GM21360 (cell line): ENCODE results near the gene IL26.
"Not testable (repeated sequence)": the region's sequence is repeated elsewhere in the genome, so short reads cannot be mapped to it uniquely, and the experiment has no call there.

Experiments
- ATAC-seq: cut with Tn5 transposase; IDR thresholded peaks from one replicate; pipeline ENCODE4 v1.9.1; 2021; ENCODE audit warnings: mild to moderate bottlenecking, moderate library complexity; ENCODE audit not compliant: unreplicated experiment

IL26 gene

DNA sequence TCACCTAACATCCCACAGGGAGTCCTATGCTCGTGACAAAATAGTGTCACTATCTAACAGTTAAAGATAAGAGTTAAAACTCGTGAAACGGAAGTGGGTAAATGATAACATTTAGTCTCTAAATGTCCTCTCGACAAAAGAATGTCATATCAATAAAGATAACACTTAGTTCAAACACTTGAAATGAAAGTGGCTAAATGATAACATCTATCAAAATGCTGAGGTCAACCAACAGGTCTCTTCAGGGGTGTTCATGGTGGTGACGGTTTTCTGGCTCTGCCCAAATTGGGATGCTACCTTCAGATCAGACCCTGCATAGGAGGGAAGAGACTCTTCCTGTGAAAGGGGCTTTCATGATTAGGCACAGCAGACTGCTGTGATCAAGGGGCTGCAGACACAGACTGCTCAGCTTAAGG, 22.1 kb downstream of the IL26 start:
- ATAC-seq, result no peak

DNA sequence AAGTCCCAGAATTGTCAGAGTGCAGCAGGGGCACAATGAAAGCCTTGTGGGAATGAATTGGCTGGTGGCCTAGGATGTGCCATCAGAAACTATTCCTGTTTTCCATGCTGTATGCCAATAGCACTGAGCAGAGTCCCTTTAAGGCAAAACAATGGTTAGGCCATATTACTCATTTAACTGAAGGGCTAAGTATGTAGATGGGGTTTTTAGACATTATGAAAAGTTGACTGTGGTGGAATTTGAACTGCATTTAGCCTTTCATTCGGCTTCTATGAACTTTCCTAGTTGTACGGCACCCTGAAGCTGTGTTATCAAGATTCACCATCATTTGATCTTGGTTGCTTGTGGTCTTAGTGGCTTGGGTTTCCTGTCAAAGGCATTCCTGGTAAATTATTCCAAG, 24.8 kb downstream of the IL26 start:
- ATAC-seq, result no peak

DNA sequence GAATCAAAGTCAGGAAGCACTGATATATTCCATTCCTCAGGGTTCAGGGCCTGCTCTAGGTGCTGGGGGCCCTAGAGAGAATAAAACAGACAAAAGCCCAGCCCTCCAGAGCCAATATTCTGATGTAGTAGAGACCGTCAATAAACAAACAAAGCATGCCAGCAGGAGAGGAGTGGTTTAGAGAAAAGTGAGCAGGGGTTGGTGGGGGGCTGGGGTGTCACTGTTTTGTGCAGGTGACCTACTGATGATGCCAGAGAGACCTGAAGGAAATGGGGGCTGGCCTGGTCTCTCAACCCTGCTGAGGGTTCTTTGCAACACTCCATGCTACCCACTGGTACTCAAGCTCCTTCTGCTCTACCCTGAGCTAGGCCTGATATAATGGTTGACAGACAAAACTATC, 26.5 kb downstream of the IL26 start:
- no peak for ATAC-seq

DNA sequence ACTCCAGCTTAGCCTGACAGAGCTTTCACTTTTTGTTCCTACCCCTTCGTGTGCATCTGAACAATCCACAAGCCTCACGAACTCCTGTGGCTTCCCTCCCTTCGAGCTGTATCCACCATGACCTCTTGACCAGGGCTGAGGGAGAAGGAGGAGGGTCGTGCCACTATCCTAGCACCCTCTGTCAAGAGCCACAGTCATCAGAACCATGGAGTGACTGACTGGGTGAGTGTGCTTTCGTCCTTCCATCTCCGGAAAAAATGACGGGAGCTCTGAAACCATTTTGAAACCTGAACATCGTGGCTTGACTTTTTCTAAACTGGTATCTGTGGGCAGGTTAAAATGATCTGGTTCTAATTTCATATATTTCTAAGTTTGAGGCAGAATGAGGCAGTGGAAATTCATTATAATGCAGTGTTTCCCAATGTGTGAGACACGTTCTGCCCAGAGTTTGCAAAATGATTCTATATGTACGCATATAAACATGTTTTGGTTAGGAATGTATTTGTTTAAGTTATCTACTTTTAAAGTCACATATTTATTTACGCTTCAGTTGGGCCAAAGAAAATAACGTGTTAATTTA, 27.0 kb downstream of the IL26 start:
- ATAC-seq, result no peak

DNA sequence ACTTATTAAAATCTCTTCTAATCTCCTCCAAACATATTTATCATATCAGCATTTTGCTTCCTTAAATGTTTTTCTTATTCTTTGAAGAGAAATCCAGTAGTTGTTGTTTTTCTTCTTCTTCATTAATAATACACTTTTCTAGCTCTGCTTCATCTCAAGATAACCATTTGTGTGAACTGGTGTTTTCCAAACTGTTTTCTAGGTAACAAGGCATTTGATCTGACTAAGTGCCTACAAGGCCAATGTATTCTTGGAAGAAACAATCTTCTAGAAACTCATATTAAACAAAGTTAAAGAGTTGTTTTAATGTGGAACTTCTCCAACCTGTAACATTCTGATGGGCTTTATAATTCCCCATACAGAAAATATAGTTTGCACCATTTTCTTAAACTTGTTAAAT, 35.3 kb downstream of the IL26 start:
- no peak for ATAC-seq

DNA sequence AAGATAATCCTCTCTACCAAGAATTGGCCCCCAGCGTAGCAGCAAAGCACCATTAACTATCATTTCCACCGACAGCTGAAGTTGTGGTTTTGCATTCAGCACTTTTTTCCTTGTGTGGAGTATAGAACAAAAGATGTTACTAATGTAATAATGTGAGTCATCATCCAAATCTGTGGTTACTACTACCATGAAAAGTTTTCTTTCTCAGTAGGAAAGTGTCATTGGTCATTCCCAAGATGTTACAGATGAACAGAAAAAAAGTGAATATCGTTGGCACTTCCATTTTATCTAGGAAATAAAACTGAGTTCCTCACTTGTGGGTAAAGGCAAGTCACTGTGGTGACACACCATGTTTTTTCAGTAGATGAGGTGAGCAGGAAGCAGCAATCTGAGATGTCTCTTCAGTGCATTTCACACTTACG, 35.8 kb downstream of the IL26 start:
- ATAC-seq, result no peak

DNA sequence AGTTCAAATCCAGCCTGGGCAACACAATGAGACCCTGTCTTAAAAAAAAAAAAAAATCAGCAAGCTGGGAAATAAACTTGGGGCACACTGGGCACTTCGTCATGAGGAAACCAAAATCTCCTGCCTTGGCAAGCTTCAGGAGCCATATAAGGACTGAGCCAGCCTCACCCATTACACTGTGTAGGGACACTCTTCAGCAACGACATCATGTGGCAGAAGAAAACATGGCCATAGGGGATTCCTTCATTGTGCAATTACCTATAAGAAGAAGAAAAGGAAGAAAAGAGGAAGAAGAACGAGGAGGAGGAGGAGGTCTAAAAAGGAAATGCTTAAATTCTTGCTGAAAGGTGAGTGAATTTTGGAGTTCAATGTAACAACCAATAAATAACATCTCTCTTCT, 40.0 kb downstream of the IL26 start:
- no peak for ATAC-seq

DNA sequence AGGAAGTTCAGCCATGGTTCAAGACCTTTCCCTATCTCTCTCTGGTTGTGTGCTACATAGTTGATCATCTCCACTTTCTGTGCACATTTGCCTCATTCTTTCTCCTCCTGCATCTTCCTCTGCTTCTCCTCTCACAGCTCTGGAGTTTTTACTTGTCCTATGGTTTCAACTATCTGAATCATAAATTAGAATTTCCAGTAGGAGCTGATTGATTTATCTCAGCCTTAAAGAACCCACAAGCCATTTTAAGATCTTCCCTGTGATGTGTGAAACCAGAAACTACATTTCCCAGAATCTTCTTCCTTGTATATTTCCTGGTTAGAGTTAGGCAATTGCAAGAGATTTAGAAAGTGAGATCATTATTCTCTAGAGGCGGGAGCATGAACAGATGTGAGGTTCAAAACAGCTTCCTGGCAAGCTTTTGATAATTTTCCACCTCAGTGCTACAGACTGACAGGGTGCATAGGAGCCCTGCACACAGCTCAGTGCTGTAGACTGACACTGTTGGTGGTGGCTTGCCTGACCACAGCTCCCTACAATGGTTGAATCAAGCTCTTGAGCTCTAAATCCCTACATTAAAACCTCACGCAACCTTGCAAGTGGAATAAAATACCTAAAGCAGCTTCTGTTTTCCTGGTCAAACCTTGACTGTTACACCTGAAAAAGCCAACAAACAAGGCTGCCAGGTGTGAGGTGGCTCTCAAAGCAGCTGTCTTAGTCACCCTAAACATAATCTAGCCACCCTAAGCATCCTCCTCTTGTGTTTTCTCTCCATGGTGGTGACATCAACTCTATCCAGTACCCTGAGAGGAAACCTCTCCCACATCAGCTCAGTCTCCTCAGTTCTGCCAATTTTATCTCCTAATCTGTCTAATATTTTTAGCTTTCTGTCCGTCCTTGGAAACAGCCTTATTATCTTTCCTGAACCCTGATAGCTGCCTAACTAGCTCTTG, 44.5 kb downstream of the IL26 start:
- ATAC-seq, result no peak

DNA sequence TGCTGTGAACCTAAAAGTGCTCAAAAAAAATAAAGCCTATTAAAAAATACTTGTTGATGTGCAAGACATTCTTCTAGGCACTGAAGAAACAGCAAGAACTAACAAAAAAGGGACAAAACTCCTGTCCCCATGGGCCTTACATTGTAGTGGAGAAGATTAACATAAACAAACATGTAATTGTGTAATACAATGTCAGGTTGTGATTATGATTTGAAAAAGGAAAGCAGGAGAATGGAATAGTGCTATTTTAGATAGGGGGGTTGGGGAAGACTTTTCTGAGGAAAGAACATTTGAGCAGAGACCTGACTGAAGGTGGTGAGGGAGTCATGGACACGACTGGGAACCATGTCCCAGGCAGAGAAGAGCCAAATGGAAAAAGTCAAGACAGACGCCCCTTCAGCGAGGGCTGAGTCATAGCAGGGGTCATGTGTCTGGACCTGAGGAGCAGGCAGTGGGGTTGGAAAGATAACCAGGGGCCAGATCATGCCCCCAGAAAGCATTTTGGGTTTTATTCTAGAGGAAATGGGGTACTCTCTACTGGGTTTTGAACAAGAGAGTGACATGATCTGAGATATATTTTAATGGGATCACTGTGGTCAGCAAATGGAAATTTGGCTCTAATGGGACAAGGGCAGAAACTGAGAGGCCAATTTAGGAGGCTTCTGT, 46.7 kb downstream of the IL26 start:
- ATAC-seq, result no peak

DNA sequence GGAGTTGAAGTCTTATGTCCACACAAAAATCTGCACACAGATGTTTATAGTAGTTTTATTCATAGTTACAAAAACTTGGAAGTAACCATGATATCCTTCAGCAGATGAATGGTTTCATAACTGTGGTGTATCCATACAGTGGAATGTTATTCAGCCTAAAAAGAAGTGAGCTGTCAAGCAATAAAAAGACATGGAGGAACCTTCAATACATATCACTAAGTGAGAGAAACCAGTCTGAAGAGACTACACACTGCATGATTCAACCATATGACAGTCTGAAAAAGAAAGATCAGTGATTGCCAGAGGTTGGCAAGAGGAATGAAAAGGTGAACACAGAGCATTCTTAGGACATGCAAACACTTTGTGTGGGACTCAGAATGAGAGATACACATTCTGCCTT, 47.4 kb downstream of the IL26 start:
- no peak for ATAC-seq

DNA sequence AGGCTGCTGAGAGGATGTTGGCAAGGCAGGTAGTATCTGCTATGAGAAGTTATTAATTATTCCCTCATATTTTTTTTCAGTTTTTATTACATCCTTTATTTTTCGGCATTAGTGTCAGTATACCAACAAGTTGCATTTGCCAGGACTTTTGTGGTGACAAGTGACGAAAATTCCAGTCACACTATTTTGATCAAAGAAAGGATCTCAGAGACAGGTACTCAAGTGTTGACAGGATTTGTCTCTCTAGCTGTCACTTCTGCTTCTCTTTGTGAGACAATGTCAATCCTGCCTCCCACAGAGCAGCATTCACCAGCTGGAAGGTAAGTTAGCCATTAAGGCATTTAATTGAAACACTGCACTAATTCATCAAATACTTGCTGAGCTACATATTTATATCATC, 48.0 kb downstream of the IL26 start:
- ATAC-seq, result no peak

DNA sequence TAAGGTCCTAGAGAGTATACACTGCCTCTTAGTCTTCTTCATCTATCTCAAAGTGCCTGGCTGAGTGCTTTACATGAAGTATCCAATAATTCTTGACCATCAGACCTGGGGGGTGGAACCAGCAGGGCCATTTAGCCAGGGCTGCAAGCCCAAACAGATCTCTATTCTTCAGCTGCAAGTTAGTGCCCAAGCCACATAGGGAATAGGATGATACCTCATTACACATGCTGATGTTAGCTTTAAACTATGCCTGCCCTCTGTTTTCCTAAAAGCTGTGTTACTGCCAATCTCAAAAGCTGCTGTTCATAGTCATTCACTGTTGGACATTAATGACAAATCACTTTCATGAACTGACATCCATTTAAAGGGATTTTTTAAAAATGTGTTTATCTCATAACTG, 49.4 kb downstream of the IL26 start:
- no peak for ATAC-seq

DNA sequence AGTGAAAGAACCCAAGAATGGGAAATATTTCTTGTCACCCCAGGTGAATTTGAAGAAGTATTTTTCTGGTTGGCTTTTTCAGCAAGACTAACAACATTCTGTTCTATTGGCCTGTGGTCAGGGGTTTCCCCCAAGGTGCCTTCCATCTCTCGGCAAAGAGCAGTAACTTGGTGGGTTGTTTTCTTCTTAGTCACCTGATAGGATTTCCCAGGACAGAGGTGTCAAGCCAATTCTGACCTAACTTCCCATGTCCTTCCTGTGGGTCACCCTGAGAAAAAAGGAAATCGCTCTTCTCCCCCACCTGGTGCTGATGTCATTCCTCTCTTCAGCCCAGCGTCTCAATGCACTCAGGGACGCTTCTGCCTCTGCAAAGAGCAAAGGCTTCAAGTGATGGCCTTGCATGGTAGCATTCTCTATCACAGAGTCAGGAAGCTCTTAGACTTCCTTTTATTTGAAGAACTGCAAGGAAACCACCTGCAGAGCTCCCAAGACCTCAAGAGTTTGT, 50.0 kb downstream of the IL26 start:
- peak; percentile 89 for ATAC-seq

DNA sequence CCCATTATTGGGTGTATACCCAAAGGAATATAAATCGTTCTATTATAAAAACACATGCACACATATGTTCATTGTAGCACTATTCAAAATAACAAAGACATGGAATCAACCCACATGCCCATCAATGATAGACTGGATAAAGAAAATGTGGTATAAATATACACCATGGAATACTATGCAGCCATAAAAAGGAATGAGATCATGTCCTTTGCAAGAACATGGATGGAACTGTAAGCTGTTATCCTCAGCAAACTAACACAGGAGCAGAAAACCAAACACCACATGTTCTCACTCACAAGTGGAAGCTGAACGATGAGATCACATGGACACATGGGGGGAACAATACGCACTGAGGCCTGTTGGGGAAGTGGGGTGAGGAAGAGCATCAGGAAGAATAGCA, 50.8 kb downstream of the IL26 start:
- ATAC-seq, result not testable (repeated sequence)

DNA sequence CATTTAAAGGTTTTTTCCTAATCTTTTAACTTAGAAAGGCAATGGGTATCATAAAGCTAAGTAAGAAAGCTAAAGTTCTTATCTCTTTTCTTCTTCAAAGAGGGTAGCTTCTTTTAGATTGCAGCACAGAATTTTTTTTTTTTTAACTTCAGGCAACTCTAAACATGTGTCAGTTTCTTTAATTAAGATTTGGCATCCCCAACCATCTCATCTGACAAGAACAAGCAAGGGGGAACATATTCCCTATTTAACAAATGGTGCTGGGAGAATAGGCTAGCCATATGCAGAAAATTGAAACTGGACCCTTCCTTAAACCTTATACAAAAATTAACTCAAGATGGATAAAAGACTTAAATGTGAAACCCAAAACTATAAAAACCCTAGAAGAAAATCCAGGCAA, 51.8 kb downstream of the IL26 start:
- no peak for ATAC-seq

DNA sequence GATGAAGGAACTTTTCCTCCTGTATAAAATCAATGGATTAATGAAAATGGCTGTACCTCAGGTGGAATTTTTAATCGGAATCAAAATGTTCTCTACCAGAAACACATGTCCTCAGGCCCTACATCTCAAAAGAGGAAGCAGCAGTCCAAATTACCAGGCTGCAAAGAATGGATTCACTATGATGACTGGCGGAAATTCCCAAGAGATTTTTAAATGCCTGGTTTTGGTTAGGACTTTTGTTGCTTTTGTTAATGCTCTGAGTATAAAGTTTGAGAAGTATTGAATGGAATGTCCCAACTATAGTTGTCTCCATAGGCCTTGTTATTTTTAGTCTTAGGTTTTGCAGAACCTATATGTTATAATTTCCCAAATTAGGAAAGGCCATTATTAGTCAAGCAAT, 54.9 kb downstream of the IL26 start:
- ATAC-seq, result no peak

DNA sequence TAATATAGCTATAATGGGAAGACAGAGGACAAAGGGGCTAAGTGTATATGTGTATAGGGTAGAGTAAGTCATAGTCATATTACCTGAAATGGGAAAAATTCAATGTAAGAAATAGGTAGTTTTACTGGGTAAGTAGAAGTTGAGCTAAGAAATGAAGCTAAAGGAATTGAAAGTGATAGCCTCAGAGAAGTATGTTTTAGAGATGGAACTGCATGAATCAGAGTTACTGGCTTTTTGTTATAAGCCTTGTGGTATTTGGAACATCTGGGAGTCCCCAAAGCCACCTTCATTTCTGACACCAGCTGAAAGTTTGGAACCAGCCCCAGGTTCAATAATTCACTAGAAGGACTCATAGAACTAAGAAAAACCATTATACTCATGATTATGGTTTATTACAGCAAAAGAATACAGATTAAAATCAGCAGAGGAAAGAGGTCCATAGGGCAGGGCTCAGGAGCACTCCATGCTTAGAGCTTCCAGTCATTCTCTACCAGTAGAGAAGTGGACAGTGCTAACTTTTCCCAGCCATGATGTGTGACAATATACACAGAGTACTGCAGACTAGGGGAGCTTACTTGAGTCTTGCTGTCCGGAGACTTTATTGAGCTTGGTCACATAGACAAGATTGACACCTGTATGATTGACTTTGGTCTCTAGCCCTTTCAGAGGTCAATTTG, 56.3 kb downstream of the IL26 start:
- ATAC-seq, result no peak

DNA sequence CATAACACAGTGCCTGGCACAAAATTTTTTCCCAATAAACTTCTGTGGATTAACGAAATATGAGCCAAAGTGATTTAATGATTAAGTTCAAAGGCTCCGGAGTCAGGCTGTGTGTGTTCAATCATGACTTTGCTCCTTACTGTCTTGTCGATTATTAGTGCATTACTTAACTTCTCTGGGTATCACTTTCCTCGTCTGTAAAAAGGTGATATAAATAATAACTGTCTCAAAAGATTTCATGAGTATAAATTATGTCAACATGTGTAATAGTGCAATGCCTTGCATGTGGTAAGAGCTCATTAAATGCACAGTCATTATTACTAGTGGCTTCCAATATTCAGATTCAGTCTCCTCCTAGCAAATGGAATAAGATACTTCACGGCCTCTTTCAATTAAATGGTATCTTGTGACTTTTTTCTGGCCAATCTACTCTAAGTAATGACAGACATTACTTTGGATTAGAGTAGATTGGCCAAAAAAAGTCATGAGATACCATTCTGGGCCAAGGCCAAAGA, 59.2 kb downstream of the IL26 start:
- ATAC-seq, result no peak

DNA sequence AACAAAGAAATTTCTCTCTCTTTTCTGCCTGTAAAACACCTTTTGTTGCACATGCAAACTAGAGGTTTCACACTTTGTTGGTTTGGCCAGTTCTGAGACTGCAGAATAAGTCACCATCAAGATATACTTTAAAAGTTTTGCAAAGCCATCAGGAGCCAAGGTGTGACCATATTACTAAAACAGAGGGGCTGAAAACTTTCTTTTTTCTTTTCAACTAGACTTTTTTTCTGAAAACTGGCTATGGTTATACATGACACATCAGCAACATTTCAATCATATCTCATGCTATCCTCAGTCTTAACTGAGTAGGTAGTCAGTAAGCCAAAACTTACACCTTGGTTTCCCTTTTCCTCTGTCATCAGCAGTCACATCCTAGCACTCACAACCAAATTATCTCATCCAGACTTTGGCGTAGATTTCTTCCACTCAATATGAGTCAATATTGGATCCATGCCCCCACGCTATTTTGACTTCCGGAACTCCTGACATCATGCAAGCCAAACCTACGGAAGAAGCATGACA, 62.0 kb downstream of the IL26 start:
- ATAC-seq, result no peak

DNA sequence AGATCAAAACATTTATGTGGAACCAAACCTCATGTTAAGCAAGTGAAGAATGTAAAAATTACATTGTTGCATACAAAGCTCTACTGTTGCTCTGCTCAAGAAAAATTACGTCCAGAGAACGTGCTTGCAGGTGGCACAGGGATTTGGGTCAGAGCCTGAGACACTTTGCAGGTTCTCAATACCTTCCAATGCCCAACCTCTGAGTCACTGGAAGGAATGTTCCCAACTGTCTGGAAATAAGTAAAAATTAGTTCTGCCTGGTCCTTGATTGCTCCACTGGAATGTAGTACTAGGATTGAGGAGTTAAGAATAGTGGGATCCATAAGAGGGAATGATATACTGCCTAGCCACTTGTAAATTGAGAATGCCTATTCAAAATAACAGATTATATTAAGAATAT, 63.2 kb downstream of the IL26 start:
- no peak for ATAC-seq
